HG03064 (cell line): Measurements from ENCODE around the gene CELF2.

Experiments
- ATAC-seq: cut with Tn5 transposase; IDR thresholded peaks from one replicate; pipeline ENCODE4 v1.9.1; 2021; ENCODE audit warnings: low read depth; ENCODE audit not compliant: unreplicated experiment

CELF2 gene

GRCh38 chr10:11164803-11165590, 147.3 kb downstream of the CELF2 start:
- no peak for ATAC-seq

- ATAC-seq: peak; percentile 38
These were observed 148.2 kb downstream of the CELF2 start for GRCh38 chr10:11165591-11166543.

- ATAC-seq: no peak
These were observed 148.9 kb downstream of the CELF2 start for GRCh38 chr10:11166550-11166949.

- no peak for ATAC-seq
These were observed 149.7 kb downstream of the CELF2 start for GRCh38 chr10:11167233-11167966.

- ATAC-seq: no peak
These were observed 150.9 kb downstream of the CELF2 start for GRCh38 chr10:11168423-11169090.

- ATAC-seq: no peak
These were observed 152.3 kb downstream of the CELF2 start for GRCh38 chr10:11169976-11170375.

- no peak for ATAC-seq
These were observed 152.9 kb downstream of the CELF2 start for GRCh38 chr10:11170574-11170973.

- ATAC-seq: peak; percentile 33
These were observed 153.6 kb downstream of the CELF2 start for GRCh38 chr10:11170993-11171851.

GRCh38 chr10:11173042-11173441, 155.4 kb downstream of the CELF2 start:
- ATAC-seq: no peak

GRCh38 chr10:11175823-11176243, 158.2 kb downstream of the CELF2 start:
- peak; percentile 31 for ATAC-seq

GRCh38 chr10:11176746-11177145, 159.1 kb downstream of the CELF2 start:
- ATAC-seq: no peak

GRCh38 chr10:11177381-11177780, 159.7 kb downstream of the CELF2 start:
- no peak for ATAC-seq

GRCh38 chr10:11177926-11178471, 160.3 kb downstream of the CELF2 start:
- no peak for ATAC-seq

- peak; percentile 72 for ATAC-seq
These were observed 161.2 kb downstream of the CELF2 start for GRCh38 chr10:11178606-11179515.

- no peak for ATAC-seq
These were observed 161.9 kb downstream of the CELF2 start for GRCh38 chr10:11179516-11180105.

GRCh38 chr10:11180228-11180627, 162.6 kb downstream of the CELF2 start:
- no peak for ATAC-seq

- no peak for ATAC-seq
These were observed 164.3 kb downstream of the CELF2 start for GRCh38 chr10:11181978-11182377.

GRCh38 chr10:11183015-11183414, 165.3 kb downstream of the CELF2 start:
- ATAC-seq: no peak
